ENCODE results near the gene TRIM45. TPM values are rescaled to one million over a fixed set of nuclear protein-coding genes. Genes with fewer than 3 reads are reported as not detected.

TRIM45 gene
- total and polyA plus RNA-seq, 2 experiments from 2014 or later, result 4.1 to 4.3 TPM

DNA sequence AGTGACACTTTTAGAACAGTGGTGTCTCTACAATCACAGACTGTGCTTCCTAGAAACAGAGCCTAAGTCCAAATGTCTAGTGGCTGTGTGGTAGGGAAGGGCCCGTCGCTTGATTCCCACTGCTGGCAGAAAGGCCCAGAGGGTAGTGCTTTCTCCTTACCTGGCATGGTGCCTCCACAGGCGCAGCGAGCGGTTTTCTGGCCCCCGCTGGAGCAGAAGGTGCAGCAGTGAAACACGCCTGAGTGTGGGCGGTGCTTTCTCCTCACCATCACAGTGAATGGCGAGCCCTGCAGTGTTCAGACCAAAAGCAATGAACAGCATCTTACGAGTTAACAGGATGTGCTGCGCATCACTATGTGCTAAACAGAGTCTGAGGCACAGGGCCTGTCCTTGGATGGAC is 8.3 kb downstream of the TRIM45 start:
- DNase-seq (ENCODE audit: low spot score), result no peak
- H3K9me3 ChIP-seq (ENCODE audit: low read depth), result no peaks in the 10 kb centered on the region
- no peaks in the 10 kb centered on the region for H4K20me1 ChIP-seq (ENCODE audit: insufficient read depth, poor library complexity, severe bottlenecking)
- no peak overlapping the region for H2AFZ ChIP-seq
- no peak overlapping the region for H3K4me2 ChIP-seq
- no peaks in the 10 kb centered on the region for H3K36me3 ChIP-seq (replicated peaks; ENCODE audit: insufficient read depth, low read depth)
- H3K4me1 ChIP-seq (ENCODE audit: insufficient read depth), result no peaks in the 10 kb centered on the region
- no peak for TF ChIP-seq EZH2 (IDR thresholded peaks at IDR 0.05; ENCODE audit: borderline replicate concordance)
- TF ChIP-seq EZH2phosphoT487 (IDR thresholded peaks at IDR 0.05; ENCODE audit: low read depth, severe bottlenecking, unreplicated experiment), result no peak
- TF ChIP-seq CTCF (IDR thresholded peaks at IDR 0.05; ENCODE audit: poor library complexity), result no peak
- no peak overlapping the region for H3K27ac ChIP-seq
- no peak overlapping the region for H3K4me3 ChIP-seq
- H3K27me3 ChIP-seq, result no peaks in the 10 kb centered on the region
- no peaks in the 10 kb centered on the region for H3K9me2 ChIP-seq (replicated peaks; ENCODE audit: insufficient read depth)
- H3K79me2 ChIP-seq, result no peaks in the 10 kb centered on the region
- 95% methylated on average over 11 of the region's 11 CpGs for WGBS (ENCODE audit: low lambda C conversion rate, missing lambda C conversion rate)

GRCh38 chr1:117112047-117112717 is 9.4 kb downstream of the TRIM45 start:
- Histone ChIP-seq H3K4me1 (ENCODE audit: insufficient read depth) (no peaks in the 10 kb centered on the region), H3K27me3 (no peaks in the 10 kb centered on the region), H3K79me2 (no peaks in the 10 kb centered on the region), H3K9me3 (ENCODE audit: low read depth) (no peaks in the 10 kb centered on the region), H3K9me2 (replicated peaks; ENCODE audit: insufficient read depth) (no peaks in the 10 kb centered on the region), H4K20me1 (ENCODE audit: insufficient read depth, poor library complexity, severe bottlenecking) (no peaks in the 10 kb centered on the region), H3K4me3 (no peak overlapping the region), H3K36me3 (replicated peaks; ENCODE audit: insufficient read depth, low read depth) (no peaks in the 10 kb centered on the region), H3K27ac (no peak overlapping the region), H3K4me2 (no peak overlapping the region), H2AFZ (no peak overlapping the region)
- 92% methylated on average over 7 of the region's 7 CpGs for WGBS (ENCODE audit: low lambda C conversion rate, missing lambda C conversion rate)
- TF ChIP-seq EZH2phosphoT487 (IDR thresholded peaks at IDR 0.05; ENCODE audit: low read depth, severe bottlenecking, unreplicated experiment), result no peak
- TF ChIP-seq CTCF (IDR thresholded peaks at IDR 0.05; ENCODE audit: poor library complexity), result no peak
- TF ChIP-seq EZH2 (IDR thresholded peaks at IDR 0.05; ENCODE audit: borderline replicate concordance), result no peak
- no peak for DNase-seq (ENCODE audit: low spot score)

DNA sequence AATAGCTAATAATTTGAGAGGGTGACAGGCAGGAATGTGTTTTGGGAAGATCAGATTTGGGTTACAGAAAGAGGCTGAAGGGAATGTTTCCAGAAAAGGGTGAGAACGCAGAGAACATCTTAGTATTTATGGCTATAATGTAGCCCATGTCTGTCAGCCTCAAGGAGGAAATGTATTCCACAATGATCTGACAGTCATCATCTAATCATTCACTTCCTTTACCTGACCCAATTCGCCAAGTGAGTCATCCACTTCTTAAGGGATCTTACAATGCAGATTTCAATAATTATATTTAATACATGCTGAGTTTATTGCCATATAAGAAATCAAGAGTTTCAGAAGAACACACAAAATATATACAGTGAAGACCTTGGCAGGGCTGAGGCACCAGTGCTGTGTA is 10.8 kb downstream of the TRIM45 start:
- TF ChIP-seq CTCF (IDR thresholded peaks at IDR 0.05; ENCODE audit: poor library complexity) (no peak), EZH2phosphoT487 (IDR thresholded peaks at IDR 0.05; ENCODE audit: low read depth, severe bottlenecking, unreplicated experiment) (no peak), EZH2 (IDR thresholded peaks at IDR 0.05; ENCODE audit: borderline replicate concordance) (no peak)
- Histone ChIP-seq H2AFZ (no peak overlapping the region), H3K9me3 (ENCODE audit: low read depth) (no peaks in the 10 kb centered on the region), H4K20me1 (ENCODE audit: insufficient read depth, poor library complexity, severe bottlenecking) (no peaks in the 10 kb centered on the region), H3K36me3 (replicated peaks; ENCODE audit: insufficient read depth, low read depth) (no peaks in the 10 kb centered on the region), H3K4me3 (no peak overlapping the region), H3K4me2 (no peak overlapping the region), H3K79me2 (no peaks in the 10 kb centered on the region), H3K4me1 (ENCODE audit: insufficient read depth) (no peaks in the 10 kb centered on the region), H3K27me3 (no peaks in the 10 kb centered on the region), H3K9me2 (replicated peaks; ENCODE audit: insufficient read depth) (no peaks in the 10 kb centered on the region), H3K27ac (no peak overlapping the region)
- no peak for DNase-seq (ENCODE audit: low spot score)
- WGBS (ENCODE audit: low lambda C conversion rate, missing lambda C conversion rate), result 93% methylated on average over 2 of the region's 2 CpGs
